Hepatocyte (in vitro differentiated cells): ENCODE results near the gene PWWP2B. TPM values are rescaled to one million over a fixed set of nuclear protein-coding genes. Genes with fewer than 3 reads are reported as not detected.
A peak's percentile ranks its signal among the peaks of the same experiment; 100 is the strongest.

Source experiments
- DNase-seq: peaks from one replicate; pipeline ENCODE4 v3.0.0-alpha.2; 2016; ENCODE audit warnings: low spot score
- H2AFZ ChIP-seq: fragments of 200-600 bp; sonication (generic); 2 replicates; pipeline ENCODE4 v1.6.0; 2016; ENCODE audit warnings: antibody characterized with exemption, mild to moderate bottlenecking
- H3K27ac ChIP-seq: fragments of 200-600 bp; sonication (generic); 2 replicates; pipeline ENCODE4 v1.5.1; 2016; ENCODE audit warnings: mild to moderate bottlenecking
- H3K27me3 ChIP-seq: fragments of 200-600 bp; sonication (generic); 2 replicates; pipeline ENCODE4 v1.6.1; 2016
- H3K36me3 ChIP-seq: fragments of 200-600 bp; sonication (generic); replicated peaks from 2 replicates; pipeline ENCODE4 v1.5.1; 2016; ENCODE audit warnings: low read depth; ENCODE audit not compliant: insufficient read depth
- H3K4me1 ChIP-seq: fragments of 200-600 bp; sonication (generic); 2 replicates; pipeline ENCODE4 v1.5.1; 2016; ENCODE audit warnings: mild to moderate bottlenecking, moderate library complexity; ENCODE audit not compliant: insufficient read depth
- H3K4me2 ChIP-seq: fragments of 200-600 bp; sonication (generic); 2 replicates; pipeline ENCODE4 v1.6.0; 2016
- H3K4me3 ChIP-seq: fragments of 200-600 bp; sonication (generic); 2 replicates; pipeline ENCODE4 v1.5.1; 2016; ENCODE audit warnings: mild to moderate bottlenecking
- H3K79me2 ChIP-seq: fragments of 200-600 bp; sonication (generic); 2 replicates; pipeline ENCODE4 v1.6.0; 2017; ENCODE audit warnings: mild to moderate bottlenecking
- H3K9me2 ChIP-seq: fragments of 200-600 bp; sonication (generic); replicated peaks from 2 replicates; pipeline ENCODE4 v1.6.0; 2017; ENCODE audit warnings: mild to moderate bottlenecking; ENCODE audit not compliant: insufficient read depth
- H3K9me3 ChIP-seq: fragments of 200-600 bp; sonication (generic); 2 replicates; pipeline ENCODE4 v1.5.1; 2016; ENCODE audit warnings: low read depth, mild to moderate bottlenecking
- H4K20me1 ChIP-seq: fragments of 200-600 bp; sonication (generic); 2 replicates; pipeline ENCODE4 v1.6.0; 2016; ENCODE audit warnings: mild to moderate bottlenecking; ENCODE audit not compliant: insufficient read depth, poor library complexity, severe bottlenecking
- CTCF ChIP-seq: fragments of 200-600 bp; sonication (generic); IDR thresholded peaks from 2 replicates; pipeline ENCODE4 v1.5.1; 2016; ENCODE audit warnings: antibody characterized with exemption, mild to moderate bottlenecking; ENCODE audit not compliant: poor library complexity
- EZH2 ChIP-seq: fragments of 200-600 bp; sonication (generic); IDR thresholded peaks from 2 replicates; pipeline ENCODE4 v1.6.1; 2016; ENCODE audit warnings: antibody characterized with exemption, mild to moderate bottlenecking, borderline replicate concordance
- EZH2phosphoT487 ChIP-seq: fragments of 200-600 bp; sonication (generic); IDR thresholded peaks from one replicate; pipeline ENCODE4 v1.6.1; 2018; ENCODE audit warnings: antibody characterized with exemption, mild to moderate bottlenecking, low read depth, moderate library complexity; ENCODE audit not compliant: unreplicated experiment, severe bottlenecking
- WGBS: methylation state at CpG from one replicate; pipeline ENCODE4 v1.1.6; 2016; ENCODE audit warnings: low lambda C conversion rate; ENCODE audit errors: missing lambda C conversion rate; 5-methylcytosine and 5-hydroxymethylcytosine counted together
- polyA plus RNA-seq: library from polyadenylated mRNA; unstranded; fragments of >200 nt; fragmentation: Nextera tagmentation; extraction: Ambion mirVana; gene quantifications from 2 replicates; pipeline ENCODE4 v1.2.1, GENCODE V29; 2016
- total RNA-seq: library from RNA; depleted of rRNA; stranded (reverse); fragments of >200 nt; gene quantifications from 2 replicates; pipeline ENCODE4 v1.2.3, GENCODE V29; 2014

PWWP2B gene
- total and polyA plus RNA-seq, 2 experiments from 2014 or later: 10.7 to 18.0 TPM

GRCh38 chr10:132444877-132445351 is 47.9 kb downstream of the PWWP2B start:
- no peak overlapping the region for H3K4me2 ChIP-seq
- H3K4me1 ChIP-seq: peaks cover 27% of the 10 kb centered on the region
- DNase-seq: no peak
- H3K4me3 ChIP-seq: no peak overlapping the region
- H3K9me2 ChIP-seq: no peaks in the 10 kb centered on the region
- H3K27ac ChIP-seq: no peak overlapping the region
- 52% methylated on average over 6 of the region's 7 CpGs for WGBS
- no peaks in the 10 kb centered on the region for H3K27me3 ChIP-seq
- H3K79me2 ChIP-seq: no peaks in the 10 kb centered on the region
- no peak for TF ChIP-seq EZH2
- no peak for TF ChIP-seq CTCF
- TF ChIP-seq EZH2phosphoT487: no peak
- H2AFZ ChIP-seq: no peak overlapping the region
- no peaks in the 10 kb centered on the region for H3K36me3 ChIP-seq
- H4K20me1 ChIP-seq: no peaks in the 10 kb centered on the region
- H3K9me3 ChIP-seq: no peaks in the 10 kb centered on the region

GRCh38 chr10:132445516-132446194 is 48.7 kb downstream of the PWWP2B start:
- no peaks in the 10 kb centered on the region for H3K36me3 ChIP-seq
- no peaks in the 10 kb centered on the region for H4K20me1 ChIP-seq
- TF ChIP-seq EZH2phosphoT487 (no peak), CTCF (no peak), EZH2 (no peak)
- no peak overlapping the region for H3K4me3 ChIP-seq
- H3K4me2 ChIP-seq: no peak overlapping the region
- H3K4me1 ChIP-seq: peaks cover 27% of the 10 kb centered on the region
- no peaks in the 10 kb centered on the region for H3K27me3 ChIP-seq
- DNase-seq: no peak
- H3K79me2 ChIP-seq: no peaks in the 10 kb centered on the region
- no peak overlapping the region for H2AFZ ChIP-seq
- H3K9me3 ChIP-seq: no peaks in the 10 kb centered on the region
- no peaks in the 10 kb centered on the region for H3K9me2 ChIP-seq
- no peak overlapping the region for H3K27ac ChIP-seq
- WGBS: 90% methylated on average over 20 of the region's 22 CpGs

- H3K79me2 ChIP-seq: no peaks in the 10 kb centered on the region
- DNase-seq: no peak
- no peaks in the 10 kb centered on the region for H3K9me2 ChIP-seq
- H3K9me3 ChIP-seq: no peaks in the 10 kb centered on the region
- H3K4me2 ChIP-seq: no peak overlapping the region
- no peaks in the 10 kb centered on the region for H3K36me3 ChIP-seq
- no peaks in the 10 kb centered on the region for H4K20me1 ChIP-seq
- TF ChIP-seq CTCF (no peak), EZH2phosphoT487 (no peak), EZH2 (no peak)
- H2AFZ ChIP-seq: no peak overlapping the region
- peaks cover 27% of the 10 kb centered on the region for H3K4me1 ChIP-seq
- 96% methylated on average over 17 of the region's 17 CpGs for WGBS
- peak overlapping the region; percentile 94 for H3K27ac ChIP-seq
- no peaks in the 10 kb centered on the region for H3K27me3 ChIP-seq
- no peak overlapping the region for H3K4me3 ChIP-seq
Observed at GRCh38 chr10:132446195-132446581, 49.2 kb downstream of the PWWP2B start.
